B cell (primary cell): ENCODE results near the gene SLC9A7. TPM values are rescaled to one million over a fixed set of nuclear protein-coding genes. Genes with fewer than 3 reads are reported as not detected.

ENCODE experiments used
- ATAC-seq: fragments of 200-7000 bp; cut with Tn5 transposase; one replicate; pipeline ENCODE4 v1.10.0; 2021; ENCODE audit warnings: low read depth, mild to moderate bottlenecking, moderate number of reproducible peaks, moderate library complexity
- CTCF ChIA-PET: fragments of 350-600 bp; sonication (Branson Sonifier 250); formaldehyde crosslinking; loops from one replicate; lab custom pipeline; 2021; ENCODE audit warnings: antibody characterized with exemption, inconsistent platforms; lab: Charles Lee
- POLR2A ChIA-PET: fragments of 350-600 bp; sonication (Branson Sonifier 250); formaldehyde crosslinking; loops from one replicate; lab custom pipeline; 2021; ENCODE audit warnings: antibody characterized with exemption; lab: Charles Lee
- DNase-seq: peaks from one replicate; pipeline ENCODE4 v3.0.0; 2013
- H2AFZ ChIP-seq: 2 replicates; pipeline ENCODE4 v1.6.1; 2012; ENCODE audit warnings: mild to moderate bottlenecking, low read depth, low read length; ENCODE audit not compliant: insufficient read depth, poor library complexity, severe bottlenecking
- H3K27ac ChIP-seq, 2 donors: 1 replicate in 1 of 2; 2 replicates in 1 of 2; pipeline ENCODE4 v1.5.1; 2012 to 2013; ENCODE audit warnings: low read length in 2 of 2, mild to moderate bottlenecking in 2 of 2, moderate library complexity in 1 of 2
- H3K27me3 ChIP-seq, 4 experiments: fragments of 200-600 bp in 1 of 4; sonication (generic) in 1 of 4; replicated peaks in 1 of 4; 1 replicate in 2 of 4; 2 replicates in 2 of 4; pipeline versions ENCODE4 v1.6.1 to v1.7.0; 2013 to 2016; ENCODE audit warnings: low read length in 3 of 4, mild to moderate bottlenecking in 2 of 4, mixed read lengths in 1 of 4, moderate library complexity in 1 of 4; ENCODE audit not compliant: insufficient read depth in 4 of 4, control insufficient read depth in 3 of 4; ENCODE audit errors: control extremely low read depth in 1 of 4
- H3K36me3 ChIP-seq, 2 experiments: replicated peaks in 1 of 2; 1 replicate in 1 of 2; 2 replicates in 1 of 2; pipeline versions ENCODE4 v1.6.1 to v1.7.1; 2013; ENCODE audit warnings: low read length in 1 of 2; ENCODE audit not compliant: insufficient read depth in 2 of 2, control insufficient read depth in 1 of 2; ENCODE audit errors: control extremely low read depth in 1 of 2, extremely low read depth in 1 of 2
- H3K4me1 ChIP-seq, 2 donors: fragments of 200-600 bp in 1 of 2; sonication (generic) in 1 of 2; 1 replicate in 1 of 2; 2 replicates in 1 of 2; pipeline versions ENCODE4 v1.5.1 to v1.6.1; 2013 to 2017; ENCODE audit warnings: low read length in 2 of 2; ENCODE audit not compliant: control insufficient read depth in 2 of 2, insufficient read depth in 2 of 2
- H3K4me2 ChIP-seq: replicated peaks from 2 replicates; pipeline ENCODE3; 2012; ENCODE audit warnings: mild to moderate bottlenecking, low read depth, low read length; ENCODE audit not compliant: poor library complexity, severe bottlenecking
- H3K4me3 ChIP-seq, 5 experiments: fragments of 200-600 bp in 1 of 5; sonication (generic) in 1 of 5; 1 replicate in 3 of 5; 2 replicates in 2 of 5; pipeline versions ENCODE4 v1.5.1 to v1.7.0; 2011 to 2016; ENCODE audit warnings: low read length in 4 of 5, mild to moderate bottlenecking in 4 of 5, low read depth in 2 of 5, control low read depth in 1 of 5, moderate library complexity in 1 of 5; ENCODE audit not compliant: insufficient read depth in 1 of 5; ENCODE audit errors: control extremely low read depth in 1 of 5, extremely low read depth in 1 of 5
- H3K79me2 ChIP-seq: fragments of 200-600 bp; sonication (generic); one replicate; pipeline ENCODE4 v1.6.0; 2016; ENCODE audit warnings: low read length; ENCODE audit not compliant: control insufficient read depth, insufficient read depth
- H3K9ac ChIP-seq: fragments of 200-600 bp; sonication (generic); 2 replicates; pipeline ENCODE4 v1.6.1; 2017; ENCODE audit warnings: mild to moderate bottlenecking, low read length, moderate library complexity
- H3K9me3 ChIP-seq, 3 donors: one replicate each; pipeline versions ENCODE4 v1.6.1 to v1.7.1; 2013; ENCODE audit warnings: low read length in 2 of 3; ENCODE audit not compliant: control insufficient read depth in 2 of 3, insufficient read depth in 1 of 3; ENCODE audit errors: control extremely low read depth in 1 of 3
- H4K20me1 ChIP-seq: 2 replicates; pipeline ENCODE4 v1.6.0; 2012; ENCODE audit warnings: mild to moderate bottlenecking, low read length; ENCODE audit not compliant: insufficient read depth, control insufficient read depth, poor library complexity, severe bottlenecking
- H3K27ac Mint-ChIP-seq: one replicate; pipeline ENCODE4 v1.8.0; 2021; ENCODE audit warnings: mixed read lengths
- H3K27me3 Mint-ChIP-seq: one replicate; pipeline ENCODE4 v1.8.0; 2021; ENCODE audit warnings: mixed read lengths
- H3K4me1 Mint-ChIP-seq: one replicate; pipeline ENCODE4 v1.8.0; 2021; ENCODE audit warnings: mixed read lengths
- H3K4me3 Mint-ChIP-seq: one replicate; pipeline ENCODE4 v1.8.0; 2021; ENCODE audit warnings: mixed read lengths
- H3K9me3 Mint-ChIP-seq: one replicate; pipeline ENCODE4 v1.8.0; 2022; ENCODE audit warnings: mixed read lengths; ENCODE audit not compliant: insufficient read depth
- CTCF ChIP-seq: fragments of 200-600 bp; IDR thresholded peaks from one replicate; pipeline ENCODE4 v1.8.0; 2022; ENCODE audit warnings: antibody characterized with exemption, mild to moderate bottlenecking
- EZH2 ChIP-seq: IDR thresholded peaks from 2 replicates; pipeline ENCODE4 v1.6.1; 2012; ENCODE audit warnings: borderline replicate concordance, low read depth, mild to moderate bottlenecking, moderate library complexity, low read length; ENCODE audit not compliant: insufficient read depth, poor library complexity, severe bottlenecking
- WGBS: methylation state at CpG from one replicate; pipeline ENCODE4 v1.1.5; 2013; ENCODE audit warnings: missing lambda C conversion rate; ENCODE audit not compliant: insufficient coverage; 5-methylcytosine and 5-hydroxymethylcytosine counted together
- intact Hi-C: fragments of 100-400 bp; cut with micrococcal nuclease; formaldehyde crosslinking; loops from one replicate; pipeline ENCODE4 v1.10.0; 2022
- polyA plus RNA-seq: library from polyadenylated mRNA; depleted of rRNA; stranded (reverse); fragments of >200 nt; gene quantifications from 2 replicates; pipeline ENCODE4 v1.2.3, GENCODE V29; 2012
- total RNA-seq, 2 donors: library from RNA; stranded (reverse); fragments of 120-200 nt in 1 of 2; gene quantifications; 1 replicate in 1 of 2; 2 replicates in 1 of 2; pipeline versions ENCODE4 v1.2.3 to v1.2.4, GENCODE V29; 2013 to 2022

Gene SLC9A7
- total and polyA plus RNA-seq, 2 donors (not counting 1 experiment from before 2014, with no cell fraction given): 24.9 to 53.2 TPM

- Histone ChIP-seq H3K9ac (no peak overlapping the region), H3K9me3 (no peaks in the 10 kb centered on the region), H3K4me3 (no peak overlapping the region), H3K27me3 (no peaks in the 10 kb centered on the region), H3K36me3 (no peaks in the 10 kb centered on the region), H2AFZ (no peak overlapping the region), H3K4me2 (no peak overlapping the region), H3K79me2 (peaks cover 91% of the 10 kb centered on the region), H3K27ac (no peak overlapping the region), H4K20me1 (peaks cover 28% of the 10 kb centered on the region), H3K4me1 (peaks cover 56% of the 10 kb centered on the region in 2 donors)
- ATAC-seq (no peak), DNase-seq (no peak)
- 100% methylated on average over 2 of the region's 9 CpGs for WGBS
- intact Hi-C loops: no loop called here
- peaks cover 78% of the 10 kb centered on the region for H3K4me1 Mint-ChIP-seq
- no peaks in the 10 kb centered on the region for H3K27me3 Mint-ChIP-seq
- no peak overlapping the region for H3K4me3 Mint-ChIP-seq
- TF ChIP-seq EZH2 (no peak), CTCF (no peak)
- POLR2A ChIA-PET: no interaction called here
- CTCF ChIA-PET: no interaction called here
- no peaks in the 10 kb centered on the region for H3K9me3 Mint-ChIP-seq
- no peak overlapping the region for H3K27ac Mint-ChIP-seq
Observed at GRCh38 chrX:46707274-46707965, 51.5 kb downstream of the SLC9A7 start.

GRCh38 chrX:46704767-46705386, 54.0 kb downstream of the SLC9A7 start:
- Histone ChIP-seq H3K36me3 (no peaks in the 10 kb centered on the region), H2AFZ (no peak overlapping the region), H3K4me1 (peaks cover 30 to 31% of the 10 kb centered on the region in 2 donors), H3K79me2 (peaks cover 83% of the 10 kb centered on the region), H3K4me2 (peak overlapping the region; percentile 31), H4K20me1 (peaks cover 18% of the 10 kb centered on the region), H3K27ac (peak overlapping the region in 1 of 2 donors; percentile 42), H3K27me3 (no peaks in the 10 kb centered on the region), H3K9ac (no peak overlapping the region), H3K9me3 (no peaks in the 10 kb centered on the region), H3K4me3 (no peak overlapping the region)
- no peak for TF ChIP-seq CTCF
- no peak for TF ChIP-seq EZH2
- ChIA-PET CTCF (interaction anchor here (0.6 kb wide), 1 partner anchor 120 kb away, joined by 3 read pairs; no protein-coding TSS in a partner anchor), POLR2A (no interaction called here)
- ATAC-seq (peak; percentile 73), DNase-seq (no peak)
- intact Hi-C loops: no loop called here
- H3K4me3 Mint-ChIP-seq: peak overlapping the region; percentile 20
- H3K4me1 Mint-ChIP-seq: peaks cover 64% of the 10 kb centered on the region
- H3K27me3 Mint-ChIP-seq: no peaks in the 10 kb centered on the region
- H3K27ac Mint-ChIP-seq: peak overlapping the region; percentile 55
- no peaks in the 10 kb centered on the region for H3K9me3 Mint-ChIP-seq
- no CpG with 5 or more reads among the region's 3 CpGs for WGBS
